HL-60/S4 (cell line): ENCODE data around the gene CTDSPL.
"Not testable (repeated sequence)": the region's sequence is repeated elsewhere in the genome, so short reads cannot be mapped to it uniquely, and the experiment has no call there.

Experiments used
- in situ Hi-C: fragments of 300-500 bp; cut with MboI; formaldehyde crosslinking; loops from 2 replicates; pipeline ENCODE4 v1.14.3; 2022; ENCODE audit warnings: low sequenced_read_pairs

The CTDSPL gene

DNA sequence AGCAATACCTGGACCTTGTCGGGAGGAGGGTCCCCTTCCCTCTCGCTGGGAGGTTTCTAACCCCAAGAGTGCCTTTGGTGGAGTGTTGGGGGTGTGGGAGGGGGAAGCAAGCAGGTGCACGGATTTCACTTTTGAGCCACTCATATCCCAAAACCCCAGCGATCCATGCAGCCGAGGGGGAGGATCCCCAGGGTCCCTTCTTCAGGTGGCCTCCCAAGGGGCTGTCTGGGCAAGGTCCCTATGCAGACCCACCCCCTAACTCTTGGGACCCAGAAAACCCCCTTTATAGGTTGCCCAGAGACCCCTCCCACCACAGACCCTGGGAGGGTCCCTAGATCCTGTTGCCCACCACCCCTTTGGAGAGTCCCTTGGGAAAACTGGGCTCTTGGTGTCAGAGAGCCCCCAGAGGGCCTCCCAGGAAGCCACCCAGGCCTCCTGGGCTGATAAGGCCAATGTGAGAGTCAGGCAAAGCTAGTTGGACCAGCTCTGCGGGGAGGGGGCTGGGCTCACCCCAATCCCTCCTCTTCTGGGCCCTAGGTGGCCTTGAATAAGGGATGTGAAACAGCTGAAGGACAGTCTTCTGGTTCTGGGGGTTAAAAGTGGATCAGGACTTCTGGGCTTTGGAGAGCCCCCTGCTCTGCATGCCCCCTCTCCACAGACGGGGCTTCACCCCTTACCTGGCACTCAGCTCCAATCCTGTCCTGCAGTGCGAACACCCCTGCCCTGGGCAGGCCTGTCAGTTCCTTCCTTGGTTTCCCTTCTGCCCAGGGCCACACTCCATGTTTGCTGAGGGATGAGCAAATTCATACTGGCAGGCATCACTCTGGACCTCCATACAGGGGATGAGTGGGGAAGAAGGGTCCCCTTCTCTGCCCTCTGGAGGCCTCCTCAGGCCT, 168.7 kb downstream of the CTDSPL start:
- in situ Hi-C loops, result no loop called here

DNA sequence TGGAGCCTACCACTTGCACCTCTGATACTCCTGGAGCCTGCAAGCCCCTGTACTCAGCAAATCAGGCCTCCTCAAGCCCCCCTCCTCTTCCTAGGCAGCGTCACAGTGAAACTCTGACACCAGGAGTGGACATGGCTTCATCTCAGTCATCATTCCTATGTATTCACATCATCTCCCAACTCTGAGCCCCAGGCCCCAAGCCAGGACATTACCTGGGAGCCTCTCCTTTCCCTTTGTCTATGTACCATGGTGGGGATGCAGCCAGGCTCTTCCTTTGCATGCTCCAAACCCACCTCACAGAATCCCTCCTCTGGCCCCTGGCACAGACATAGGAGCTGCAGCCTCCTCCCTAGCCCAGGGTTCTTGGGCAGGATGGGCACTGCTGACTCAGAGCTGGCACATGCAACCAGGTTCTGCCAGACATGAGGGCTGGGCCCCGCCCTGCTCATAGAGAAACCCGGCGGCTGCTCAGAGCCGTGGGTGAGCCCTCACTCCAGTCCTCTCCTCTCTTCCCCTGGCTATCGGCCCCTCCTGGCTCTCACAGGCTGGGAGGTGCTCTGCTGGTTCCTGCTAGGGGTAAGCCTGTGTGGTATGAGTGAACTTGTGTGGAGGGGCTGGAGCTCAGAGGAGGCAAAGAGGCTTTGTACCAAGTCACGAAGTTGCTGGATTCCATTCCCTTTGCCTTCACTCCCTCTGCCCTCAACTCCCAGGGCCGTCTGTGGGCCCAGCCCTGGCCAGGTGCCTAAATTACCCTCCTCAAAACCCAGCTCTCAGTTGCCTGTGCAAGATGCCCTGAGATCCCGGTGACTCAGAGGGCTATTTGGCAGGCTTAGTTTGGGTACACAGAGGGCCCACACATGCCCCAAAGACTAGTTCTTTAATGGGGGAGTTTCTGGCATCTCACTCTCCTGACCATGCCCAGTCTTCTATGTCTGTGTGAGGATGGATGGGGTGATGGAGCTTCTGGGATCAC, 169.6 kb downstream of the CTDSPL start:
- in situ Hi-C loops, result no loop called here

DNA sequence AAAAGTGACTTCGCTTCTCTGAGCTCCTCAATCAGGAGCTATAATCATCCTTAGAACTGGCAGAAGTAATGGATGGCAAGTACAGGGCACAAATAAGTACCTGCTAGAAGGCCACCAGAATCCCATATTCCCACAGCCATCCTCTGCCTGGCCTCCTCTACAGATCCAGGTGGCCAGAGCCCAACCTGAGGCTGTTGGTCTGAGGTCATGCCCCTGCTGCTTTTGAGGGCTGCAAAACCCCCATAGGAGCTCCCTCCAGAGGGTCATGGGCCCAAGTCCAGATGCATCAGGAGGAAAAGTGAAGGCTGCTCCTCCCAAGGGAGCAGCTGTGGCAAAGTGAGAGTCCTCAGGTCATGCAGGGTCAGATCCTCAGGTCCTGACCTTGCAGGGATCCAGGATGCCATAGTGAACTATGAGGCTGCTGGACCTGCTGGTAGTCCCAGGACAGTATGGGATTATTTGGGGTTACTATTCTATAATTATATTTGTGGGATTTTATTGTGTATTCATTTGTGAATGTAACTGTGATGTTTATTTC, 170.7 kb downstream of the CTDSPL start:
- in situ Hi-C loops, result no loop called here

DNA sequence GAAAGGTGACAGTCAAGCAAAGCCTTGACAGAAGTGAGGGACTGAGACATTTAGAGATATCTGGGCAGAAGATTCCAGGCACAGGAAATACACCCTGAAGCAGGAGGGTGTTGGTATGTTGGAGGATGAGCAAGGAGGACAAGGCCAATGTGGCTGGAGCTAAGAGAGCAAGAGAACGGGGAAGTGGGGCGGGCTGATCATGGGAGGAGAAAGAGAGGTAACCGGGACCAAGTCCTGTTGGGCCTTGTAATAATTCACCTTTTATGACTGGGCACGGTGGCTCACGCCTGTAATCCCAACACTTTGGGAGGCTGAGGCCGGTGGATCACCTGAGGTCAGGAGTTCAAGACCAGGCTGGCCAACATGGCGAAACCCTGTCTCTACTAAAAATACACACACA, 171.9 kb downstream of the CTDSPL start:
- in situ Hi-C loops, result not testable (repeated sequence)
